OCI-LY3 (cell line): Measurements from ENCODE around the gene APOL4.
A peak's percentile ranks its signal among the peaks of the same experiment; 100 is the strongest.
"Not testable (repeated sequence)": the region's sequence is repeated elsewhere in the genome, so short reads cannot be mapped to it uniquely, and the experiment has no call there.

Source experiments
- H2AFZ ChIP-seq: fragments of 200-600, 300-600 bp; shearing (Covaris generic); 2 replicates; pipeline ENCODE4 v1.6.0; 2014; ENCODE audit warnings: antibody characterized with exemption, low read depth, low read length
- H3K27ac ChIP-seq: fragments of 200-600, 300-600 bp; sonication (generic); 2 replicates; pipeline ENCODE4 v1.5.1; 2014; ENCODE audit warnings: mild to moderate bottlenecking, low read length, moderate library complexity, mixed read lengths
- H3K27me3 ChIP-seq: fragments of 200-600, 300-600 bp; sonication (generic); 2 replicates; pipeline ENCODE4 v1.6.1; 2014; ENCODE audit warnings: low read depth, low read length, mixed read lengths
- H3K36me3 ChIP-seq: fragments of 200-600, 300-600 bp; sonication (generic); replicated peaks from 2 replicates; pipeline ENCODE3; 2014; ENCODE audit warnings: low read depth, low read length, mixed read lengths
- H3K4me1 ChIP-seq: fragments of 300-600, 200-600 bp; sonication (generic); 2 replicates; pipeline ENCODE4 v1.6.1; 2014; ENCODE audit warnings: low read length, mixed read lengths
- H3K4me2 ChIP-seq: fragments of 200-600, 300-600 bp; sonication (generic); 2 replicates; pipeline ENCODE4 v1.6.1; 2014; ENCODE audit warnings: low read length, mixed read lengths
- H3K4me3 ChIP-seq: fragments of 300-600, 200-600 bp; sonication (generic); 2 replicates; pipeline ENCODE4 v1.5.1; 2014; ENCODE audit warnings: antibody characterized with exemption, mild to moderate bottlenecking, low read length, moderate library complexity
- H3K79me2 ChIP-seq: fragments of 300-600, 200-600 bp; shearing (Covaris generic); 2 replicates; pipeline ENCODE4 v1.6.1; 2014; ENCODE audit warnings: mild to moderate bottlenecking, low read length, mixed read lengths
- H3K9ac ChIP-seq: fragments of 300-600, 200-600 bp; shearing (Covaris generic); 2 replicates; pipeline ENCODE4 v1.6.0; 2014; ENCODE audit warnings: mild to moderate bottlenecking, low read length, moderate library complexity
- H3K9me3 ChIP-seq: fragments of 200-600, 300-600 bp; shearing (Covaris generic); 2 replicates; pipeline ENCODE4 v1.6.1; 2014; ENCODE audit warnings: low read length, mixed read lengths; ENCODE audit not compliant: insufficient read depth
- H4K20me1 ChIP-seq: fragments of 200-600, 300-600 bp; sonication (generic); 2 replicates; pipeline ENCODE4 v1.6.1; 2016; ENCODE audit warnings: low read length, mixed read lengths; ENCODE audit not compliant: insufficient read depth
- CTCF ChIP-seq: fragments of 200-600, 300-600 bp; sonication (generic); IDR thresholded peaks from 2 replicates; pipeline ENCODE4 v1.5.1; 2014; ENCODE audit warnings: antibody characterized with exemption, low read length, low read depth
- EZH2phosphoT487 ChIP-seq: fragments of 200-600 bp; shearing (Covaris generic); IDR thresholded peaks from 2 replicates; pipeline ENCODE4 v1.6.1; 2018; ENCODE audit warnings: antibody characterized with exemption, mixed run types, low read depth

Gene APOL4

GRCh38 chr22:36201630-36202319 lies at the start of gene APOL4:
Gene APOL4 (minus strand): TSS chr22:36201809. CDS start chr22:36201734, 75 bp downstream.
- no peak within 1 kb of the TSS for H3K4me3 ChIP-seq
- no peak for TF ChIP-seq CTCF
- no peak for TF ChIP-seq EZH2phosphoT487
- no peaks in the 10 kb centered on the region for H3K36me3 ChIP-seq
- peaks cover 11% of the 10 kb centered on the region for H3K4me1 ChIP-seq
- H2AFZ ChIP-seq = no peak within 1 kb of the TSS
- H3K9ac ChIP-seq = no peak within 1 kb of the TSS
- H3K4me2 ChIP-seq = no peak within 1 kb of the TSS
- H3K79me2 ChIP-seq = no peaks in the 10 kb centered on the region
- H4K20me1 ChIP-seq = no peaks in the 10 kb centered on the region
- no peaks in the 10 kb centered on the region for H3K9me3 ChIP-seq
- H3K27me3 ChIP-seq = peaks cover 7% of the 10 kb centered on the region; the same call in 1 of the 2 replicates
- no peak within 1 kb of the TSS for H3K27ac ChIP-seq

GRCh38 chr22:36250292-36250960 lies 48.8 kb upstream of the APOL4 start:
- H3K4me1 ChIP-seq = peaks cover 77% of the 10 kb centered on the region
- peak overlapping the region; percentile 97 for H3K4me2 ChIP-seq
- H4K20me1 ChIP-seq, H3K27me3 ChIP-seq, H2AFZ ChIP-seq: not testable (repeated sequence)
- H3K4me3 ChIP-seq = peak overlapping the region; percentile 48
- H3K27ac ChIP-seq = peak overlapping the region; percentile 94
- H3K79me2 ChIP-seq = peaks cover 40% of the 10 kb centered on the region
- H3K9ac ChIP-seq = peak overlapping the region; percentile 87
- peaks cover 44% of the 10 kb centered on the region for H3K36me3 ChIP-seq
- H3K9me3 ChIP-seq = peaks cover 25% of the 10 kb centered on the region

- TF ChIP-seq CTCF (no peak), EZH2phosphoT487 (no peak)
- H3K9ac ChIP-seq = peak overlapping the region; percentile 66
- peaks cover 27% of the 10 kb centered on the region for H3K79me2 ChIP-seq
- peaks cover 25% of the 10 kb centered on the region for H3K9me3 ChIP-seq
- H3K4me3 ChIP-seq = no peak overlapping the region
- H2AFZ ChIP-seq = no peak overlapping the region
- peak overlapping the region; percentile 52 for H3K4me2 ChIP-seq
- H3K4me1 ChIP-seq = peaks cover 64% of the 10 kb centered on the region
- H3K27me3 ChIP-seq = no peaks in the 10 kb centered on the region
- H3K36me3 ChIP-seq = peaks cover 34% of the 10 kb centered on the region
- H4K20me1 ChIP-seq = no peaks in the 10 kb centered on the region
- peak overlapping the region; percentile 94 for H3K27ac ChIP-seq
Measured at GRCh38 chr22:36249160-36249559, 47.6 kb upstream of the APOL4 start.

GRCh38 chr22:36247955-36248354 lies 46.3 kb upstream of the APOL4 start:
- Histone ChIP-seq H3K9me3 (peaks cover 30% of the 10 kb centered on the region), H3K27me3 (no peaks in the 10 kb centered on the region), H3K4me3 (no peak overlapping the region), H3K9ac (no peak overlapping the region), H3K4me2 (no peak overlapping the region), H3K36me3 (peaks cover 35% of the 10 kb centered on the region), H3K27ac (no peak overlapping the region), H4K20me1 (no peaks in the 10 kb centered on the region), H3K4me1 (peaks cover 54% of the 10 kb centered on the region), H3K79me2 (peaks cover 15% of the 10 kb centered on the region), H2AFZ (no peak overlapping the region)
- TF ChIP-seq EZH2phosphoT487 = no peak
- TF ChIP-seq CTCF = no peak
